HepG2 (cell line): ENCODE measurements around the gene FAM171A2. TPM values are rescaled to one million over a fixed set of nuclear protein-coding genes. Genes with fewer than 3 reads are reported as not detected.

Experiments
- FOXC1 ChIP-seq: sonication (generic); formaldehyde crosslinking; IDR thresholded peaks from 2 replicates; pipeline ENCODE4 v1.8.0; 2022; ENCODE audit warnings: mild to moderate bottlenecking, missing genetic modification reagents, borderline replicate concordance
- MTF1 ChIP-seq: sonication (generic); formaldehyde crosslinking; IDR thresholded peaks from 2 replicates; pipeline ENCODE4 v1.5.0; 2020; ENCODE audit warnings: missing genetic modification reagents
- RFX3 ChIP-seq: IDR thresholded peaks from 2 replicates; pipeline ENCODE4 v1.6.1; 2016; ENCODE audit warnings: missing biosample characterization, missing genetic modification reagents
- SATB2 ChIP-seq: sonication (generic); formaldehyde crosslinking; IDR thresholded peaks from 2 replicates; pipeline ENCODE4 v1.5.0; 2020; ENCODE audit warnings: missing genetic modification reagents
- SPEN ChIP-seq: sonication (generic); formaldehyde crosslinking; IDR thresholded peaks from 2 replicates; pipeline ENCODE4 v1.5.1; 2020; ENCODE audit warnings: low read depth, mild to moderate bottlenecking, missing genetic modification reagents
- TEAD3 ChIP-seq: optimal IDR thresholded peaks from 2 replicates; pipeline ENCODE3; 2016; ENCODE audit warnings: borderline replicate concordance
- ZNF274 ChIP-seq: sonication (generic); formaldehyde crosslinking; IDR thresholded peaks from 2 replicates; pipeline ENCODE4 v1.5.1; 2020; ENCODE audit warnings: mild to moderate bottlenecking, missing genetic modification reagents
- polyA plus RNA-seq, 8 experiments: library from polyadenylated mRNA; depleted of rRNA in 3 of 8; stranded (reverse) in 7 of 8; unstranded in 1 of 8; fragments of >200 nt; fragmentation: Illumina TruSeq in 4 of 8; extraction: Trizol in 4 of 8; gene quantifications; 2 replicates each; pipeline versions ENCODE4 v1.2.1 to v1.2.3, GENCODE V29; 2011 to 2016; ENCODE audit warnings: low read depth in 4 of 8, missing spikeins in 1 of 8, mixed read lengths in 1 of 8; ENCODE audit not compliant: insufficient read depth in 1 of 8
- total RNA-seq, 5 experiments: library from RNA; depleted of rRNA; stranded (reverse); fragments of >200 nt; fragmentation: Illumina TruSeq; extraction: Trizol; gene quantifications; 2 replicates each; pipeline ENCODE4 v1.2.3, GENCODE V29; 2016; ENCODE audit warnings: low read depth in 1 of 5
- TF ChIP-seq, protein P1 (sequence below): sonication (generic); formaldehyde crosslinking; conservative IDR thresholded peaks from 2 replicates; pipeline ENCODE4 v1.4.0; 2020; ENCODE audit warnings: missing genetic modification reagents
- TF ChIP-seq, protein P2 (sequence below): IDR thresholded peaks from 2 replicates; pipeline ENCODE4 v1.4.0; 2020; ENCODE audit warnings: mild to moderate bottlenecking, missing genetic modification reagents
- TF ChIP-seq, protein P3 (sequence below): sonication (generic); formaldehyde crosslinking; IDR thresholded peaks from 2 replicates; pipeline ENCODE4 v1.5.0; 2020; ENCODE audit warnings: mild to moderate bottlenecking, missing genetic modification reagents
- TF ChIP-seq, protein P4 (sequence below): sonication (generic); formaldehyde crosslinking; IDR thresholded peaks from 2 replicates; pipeline ENCODE4 v1.4.0; 2020; ENCODE audit warnings: missing genetic modification reagents

FAM171A2 gene
- total and polyA plus RNA-seq, 2 of the 13 experiments (the other 11 are each of a cell fraction or from before 2014, with no cell fraction given), result 1.8 to 3.6 TPM

- TF ChIP-seq, protein P1, sequence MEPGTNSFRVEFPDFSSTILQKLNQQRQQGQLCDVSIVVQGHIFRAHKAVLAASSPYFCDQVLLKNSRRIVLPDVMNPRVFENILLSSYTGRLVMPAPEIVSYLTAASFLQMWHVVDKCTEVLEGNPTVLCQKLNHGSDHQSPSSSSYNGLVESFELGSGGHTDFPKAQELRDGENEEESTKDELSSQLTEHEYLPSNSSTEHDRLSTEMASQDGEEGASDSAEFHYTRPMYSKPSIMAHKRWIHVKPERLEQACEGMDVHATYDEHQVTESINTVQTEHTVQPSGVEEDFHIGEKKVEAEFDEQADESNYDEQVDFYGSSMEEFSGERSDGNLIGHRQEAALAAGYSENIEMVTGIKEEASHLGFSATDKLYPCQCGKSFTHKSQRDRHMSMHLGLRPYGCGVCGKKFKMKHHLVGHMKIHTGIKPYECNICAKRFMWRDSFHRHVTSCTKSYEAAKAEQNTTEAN (CRISPR knock-in tag), result 0 out of 2 replicates have a peak, but pooled peaks have one; percentile 26
- TF ChIP-seq SATB2 (CRISPR knock-in tag) (no peak), FOXC1 (CRISPR knock-in tag) (0 out of 2 replicates have a peak, but pooled peaks have one; percentile 22), SPEN (CRISPR knock-in tag) (peak; percentile 85), TEAD3 (CRISPR knock-in tag) (peak; percentile 72), ZNF274 (CRISPR knock-in tag) (0 out of 2 replicates have a peak, but pooled peaks have one; percentile 24), MTF1 (CRISPR knock-in tag) (no peak), RFX3 (no peak)
- TF ChIP-seq, protein P2, sequence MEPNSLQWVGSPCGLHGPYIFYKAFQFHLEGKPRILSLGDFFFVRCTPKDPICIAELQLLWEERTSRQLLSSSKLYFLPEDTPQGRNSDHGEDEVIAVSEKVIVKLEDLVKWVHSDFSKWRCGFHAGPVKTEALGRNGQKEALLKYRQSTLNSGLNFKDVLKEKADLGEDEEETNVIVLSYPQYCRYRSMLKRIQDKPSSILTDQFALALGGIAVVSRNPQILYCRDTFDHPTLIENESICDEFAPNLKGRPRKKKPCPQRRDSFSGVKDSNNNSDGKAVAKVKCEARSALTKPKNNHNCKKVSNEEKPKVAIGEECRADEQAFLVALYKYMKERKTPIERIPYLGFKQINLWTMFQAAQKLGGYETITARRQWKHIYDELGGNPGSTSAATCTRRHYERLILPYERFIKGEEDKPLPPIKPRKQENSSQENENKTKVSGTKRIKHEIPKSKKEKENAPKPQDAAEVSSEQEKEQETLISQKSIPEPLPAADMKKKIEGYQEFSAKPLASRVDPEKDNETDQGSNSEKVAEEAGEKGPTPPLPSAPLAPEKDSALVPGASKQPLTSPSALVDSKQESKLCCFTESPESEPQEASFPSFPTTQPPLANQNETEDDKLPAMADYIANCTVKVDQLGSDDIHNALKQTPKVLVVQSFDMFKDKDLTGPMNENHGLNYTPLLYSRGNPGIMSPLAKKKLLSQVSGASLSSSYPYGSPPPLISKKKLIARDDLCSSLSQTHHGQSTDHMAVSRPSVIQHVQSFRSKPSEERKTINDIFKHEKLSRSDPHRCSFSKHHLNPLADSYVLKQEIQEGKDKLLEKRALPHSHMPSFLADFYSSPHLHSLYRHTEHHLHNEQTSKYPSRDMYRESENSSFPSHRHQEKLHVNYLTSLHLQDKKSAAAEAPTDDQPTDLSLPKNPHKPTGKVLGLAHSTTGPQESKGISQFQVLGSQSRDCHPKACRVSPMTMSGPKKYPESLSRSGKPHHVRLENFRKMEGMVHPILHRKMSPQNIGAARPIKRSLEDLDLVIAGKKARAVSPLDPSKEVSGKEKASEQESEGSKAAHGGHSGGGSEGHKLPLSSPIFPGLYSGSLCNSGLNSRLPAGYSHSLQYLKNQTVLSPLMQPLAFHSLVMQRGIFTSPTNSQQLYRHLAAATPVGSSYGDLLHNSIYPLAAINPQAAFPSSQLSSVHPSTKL (CRISPR knock-in tag), result peak; percentile 45
- TF ChIP-seq, protein P3, sequence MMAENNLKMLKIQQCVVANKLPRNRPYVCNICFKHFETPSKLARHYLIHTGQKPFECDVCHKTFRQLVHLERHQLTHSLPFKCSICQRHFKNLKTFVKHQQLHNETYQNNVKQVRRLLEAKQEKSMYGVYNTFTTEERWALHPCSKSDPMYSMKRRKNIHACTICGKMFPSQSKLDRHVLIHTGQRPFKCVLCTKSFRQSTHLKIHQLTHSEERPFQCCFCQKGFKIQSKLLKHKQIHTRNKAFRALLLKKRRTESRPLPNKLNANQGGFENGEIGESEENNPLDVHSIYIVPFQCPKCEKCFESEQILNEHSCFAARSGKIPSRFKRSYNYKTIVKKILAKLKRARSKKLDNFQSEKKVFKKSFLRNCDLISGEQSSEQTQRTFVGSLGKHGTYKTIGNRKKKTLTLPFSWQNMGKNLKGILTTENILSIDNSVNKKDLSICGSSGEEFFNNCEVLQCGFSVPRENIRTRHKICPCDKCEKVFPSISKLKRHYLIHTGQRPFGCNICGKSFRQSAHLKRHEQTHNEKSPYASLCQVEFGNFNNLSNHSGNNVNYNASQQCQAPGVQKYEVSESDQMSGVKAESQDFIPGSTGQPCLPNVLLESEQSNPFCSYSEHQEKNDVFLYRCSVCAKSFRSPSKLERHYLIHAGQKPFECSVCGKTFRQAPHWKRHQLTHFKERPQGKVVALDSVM (CRISPR knock-in tag), result peak; percentile 45; the same call in 1 of the 2 replicates
- TF ChIP-seq, protein P4, sequence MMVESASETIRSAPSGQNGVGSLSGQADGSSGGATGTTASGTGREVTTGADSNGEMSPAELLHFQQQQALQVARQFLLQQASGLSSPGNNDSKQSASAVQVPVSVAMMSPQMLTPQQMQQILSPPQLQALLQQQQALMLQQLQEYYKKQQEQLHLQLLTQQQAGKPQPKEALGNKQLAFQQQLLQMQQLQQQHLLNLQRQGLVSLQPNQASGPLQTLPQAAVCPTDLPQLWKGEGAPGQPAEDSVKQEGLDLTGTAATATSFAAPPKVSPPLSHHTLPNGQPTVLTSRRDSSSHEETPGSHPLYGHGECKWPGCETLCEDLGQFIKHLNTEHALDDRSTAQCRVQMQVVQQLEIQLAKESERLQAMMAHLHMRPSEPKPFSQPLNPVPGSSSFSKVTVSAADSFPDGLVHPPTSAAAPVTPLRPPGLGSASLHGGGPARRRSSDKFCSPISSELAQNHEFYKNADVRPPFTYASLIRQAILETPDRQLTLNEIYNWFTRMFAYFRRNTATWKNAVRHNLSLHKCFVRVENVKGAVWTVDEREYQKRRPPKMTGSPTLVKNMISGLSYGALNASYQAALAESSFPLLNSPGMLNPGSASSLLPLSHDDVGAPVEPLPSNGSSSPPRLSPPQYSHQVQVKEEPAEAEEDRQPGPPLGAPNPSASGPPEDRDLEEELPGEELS, result 0 out of 2 replicates have a peak, but pooled peaks have one; percentile 12
Observed at GRCh38 chr17:44326861-44327444, 36.7 kb downstream of the FAM171A2 start (continued).
